DND-41 (cell line): ENCODE data around the gene ACSL3.

Experiments
- CTCF ChIP-seq: IDR thresholded peaks from 2 replicates; pipeline ENCODE4 v1.5.1; 2012; ENCODE audit warnings: borderline replicate concordance, low read length, moderate library complexity, mild to moderate bottlenecking; ENCODE audit not compliant: poor library complexity, severe bottlenecking; ENCODE audit errors: extremely low read depth
- EZH2 ChIP-seq: IDR thresholded peaks from 3 replicates; pipeline ENCODE4 v1.6.1; 2012; ENCODE audit warnings: borderline replicate concordance, low read depth, mild to moderate bottlenecking, moderate library complexity, low read length, inconsistent platforms; ENCODE audit not compliant: severe bottlenecking

DNA sequence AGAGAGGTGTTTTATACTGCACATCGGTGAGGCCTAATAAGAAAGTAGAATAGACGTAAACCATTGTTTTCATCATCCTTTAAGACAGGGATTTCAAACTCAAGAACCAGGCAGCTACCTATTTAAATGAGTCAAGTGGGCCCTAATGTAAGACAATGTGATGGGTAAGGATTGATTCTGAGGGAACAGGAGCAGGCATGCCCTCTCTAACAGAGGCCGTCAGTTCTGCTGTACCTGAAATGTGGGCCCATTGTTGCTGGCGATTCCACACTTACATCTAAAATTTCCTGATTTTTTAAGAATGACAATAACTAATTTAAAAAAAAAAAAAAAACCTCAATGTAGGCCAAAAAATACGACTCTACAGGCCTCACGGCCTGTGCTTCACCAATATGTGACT, 67.5 kb downstream of the ACSL3 start:
- no peak for TF ChIP-seq CTCF
- TF ChIP-seq EZH2, result no peak
